GM18868 (cell line): ENCODE measurements around the gene HPS5.

ENCODE experiments used
- ATAC-seq: cut with Tn5 transposase; IDR thresholded peaks from one replicate; pipeline ENCODE4 v1.9.1; 2021; ENCODE audit warnings: mild to moderate bottlenecking, moderate library complexity; ENCODE audit not compliant: unreplicated experiment

The HPS5 gene

GRCh38 chr11:18321578-18321968 is 367 bp downstream of the HPS5 start:
- peak; percentile 5 for ATAC-seq

- no peak for ATAC-seq
These were observed 1.3 kb downstream of the HPS5 start for GRCh38 chr11:18320617-18321016.

- no peak for ATAC-seq
These were observed 2.0 kb downstream of the HPS5 start for GRCh38 chr11:18319914-18320313.

GRCh38 chr11:18317551-18317950 is 4.4 kb downstream of the HPS5 start:
- ATAC-seq, result no peak

GRCh38 chr11:18315893-18316292 is 6.0 kb downstream of the HPS5 start:
- no peak for ATAC-seq

GRCh38 chr11:18314784-18315523 is 7.0 kb downstream of the HPS5 start:
- no peak for ATAC-seq

- no peak for ATAC-seq
These were observed 7.8 kb downstream of the HPS5 start for GRCh38 chr11:18313965-18314763.

- no peak for ATAC-seq
These were observed 9.1 kb downstream of the HPS5 start for GRCh38 chr11:18312663-18313420.

GRCh38 chr11:18312012-18312411 is 9.9 kb downstream of the HPS5 start:
- ATAC-seq, result no peak

GRCh38 chr11:18310800-18311340 is 11.1 kb downstream of the HPS5 start:
- peak; percentile 84 for ATAC-seq

- no peak for ATAC-seq
These were observed 12.2 kb downstream of the HPS5 start for GRCh38 chr11:18309691-18310090.

- no peak for ATAC-seq
These were observed 13.7 kb downstream of the HPS5 start for GRCh38 chr11:18308242-18308641.

GRCh38 chr11:18307461-18308139 is 14.3 kb downstream of the HPS5 start:
- no peak for ATAC-seq

GRCh38 chr11:18304745-18305144 is 17.2 kb downstream of the HPS5 start:
- ATAC-seq, result no peak

GRCh38 chr11:18299721-18300120 is 22.2 kb downstream of the HPS5 start:
- no peak for ATAC-seq

GRCh38 chr11:18295316-18295715 is 26.6 kb downstream of the HPS5 start:
- no peak for ATAC-seq

GRCh38 chr11:18294862-18295261 is 27.1 kb downstream of the HPS5 start:
- peak; percentile 98 for ATAC-seq

GRCh38 chr11:18288911-18289310 is 33.0 kb downstream of the HPS5 start:
- ATAC-seq, result no peak

GRCh38 chr11:18285841-18286240 is 36.1 kb downstream of the HPS5 start:
- no peak for ATAC-seq

GRCh38 chr11:18282626-18283025 is 39.3 kb downstream of the HPS5 start:
- no peak for ATAC-seq
